GM12878 (cell line): ENCODE results near the gene SLC39A11. TPM values are rescaled to one million over a fixed set of nuclear protein-coding genes. Genes with fewer than 3 reads are reported as not detected.

Experiments used
- ATAC-seq: fragments of 200-7000 bp; cut with Tn5 transposase; 3 replicates; pipeline ENCODE4 v1.9.1; 2020; ENCODE audit warnings: mild to moderate bottlenecking, moderate library complexity
- BruUV-seq: library from RNA; stranded (reverse); fragments of 400-500 nt; replicated peaks from 2 replicates; lab custom pipeline; 2021; lab: Mats Ljungman, UMichigan
- CTCF ChIA-PET: fragments of 300-600 bp; sonication (Branson Sonifier 250); formaldehyde crosslinking; extraction: SDS; loops from one replicate; lab custom pipeline; 2021; ENCODE audit warnings: inconsistent platforms; lab: Yijun Ruan, JAX
- POLR2A ChIA-PET: fragments of 350-600 bp; formaldehyde crosslinking; extraction: SDS; loops from one replicate; lab custom pipeline; 2021; ENCODE audit warnings: inconsistent platforms; lab: Charles Lee
- RAD21 ChIA-PET: fragments of 300-600 bp; sonication (Branson Sonifier 250); formaldehyde crosslinking; loops from one replicate; lab custom pipeline; 2023; ENCODE audit warnings: antibody characterized with exemption; ENCODE audit not compliant: unreplicated experiment; lab: Charles Lee
- SMC1A ChIA-PET: fragments of 300-600 bp; sonication (Branson Sonifier 250); formaldehyde crosslinking; loops from one replicate; lab custom pipeline; 2023; ENCODE audit not compliant: unreplicated experiment, uncharacterized antibody; lab: Charles Lee
- DNase-seq: peaks from one replicate; pipeline ENCODE4 v3.0.0-alpha.2; 2011; ENCODE audit warnings: low read depth, low spot score
- FAIRE-seq: peaks from 3 replicates; lab custom pipeline; 2011; peaks lifted over from hg19 to GRCh38; lab: Jason Lieb, UNC
- H2AFZ ChIP-seq: 2 replicates; pipeline ENCODE4 v1.6.0; 2011; ENCODE audit warnings: low read depth, low read length, control low read depth; ENCODE audit not compliant: control insufficient read depth
- H3K27ac ChIP-seq: 2 replicates; pipeline ENCODE4 v1.5.1; 2011; ENCODE audit warnings: control low read depth; ENCODE audit not compliant: control insufficient read depth, insufficient read depth
- H3K27me3 ChIP-seq, 2 experiments: replicated peaks in 1 of 2; 2 replicates each; pipeline versions ENCODE4 v1.6.0 to v1.6.1; 2011; ENCODE audit warnings: low read length in 1 of 2; ENCODE audit not compliant: control insufficient read depth in 2 of 2, insufficient read depth in 2 of 2
- H3K36me3 ChIP-seq, 2 experiments: 2 replicates each; pipeline ENCODE4 v1.5.1; 2011; ENCODE audit warnings: low read length in 1 of 2; ENCODE audit not compliant: control insufficient read depth in 2 of 2, insufficient read depth in 2 of 2
- H3K4me1 ChIP-seq: 2 replicates; pipeline ENCODE4 v1.6.1; 2011; ENCODE audit warnings: mild to moderate bottlenecking, low read length, moderate library complexity, mixed read lengths; ENCODE audit not compliant: control insufficient read depth, insufficient read depth
- H3K4me2 ChIP-seq: 2 replicates; pipeline ENCODE4 v1.6.0; 2011; ENCODE audit warnings: control low read depth; ENCODE audit not compliant: control insufficient read depth, insufficient read depth
- H3K4me3 ChIP-seq: fragments of 200-600 bp; sonication (generic); 2 replicates; pipeline ENCODE4 v1.5.1; 2016
- H3K79me2 ChIP-seq: 2 replicates; pipeline ENCODE4 v1.6.0; 2011; ENCODE audit warnings: low read length; ENCODE audit not compliant: control insufficient read depth, insufficient read depth
- H3K9ac ChIP-seq: 2 replicates; pipeline ENCODE4 v1.8.0; 2011; ENCODE audit warnings: low read length, control low read depth, mixed read lengths; ENCODE audit not compliant: control insufficient read depth, insufficient read depth
- H3K9me3 ChIP-seq: replicated peaks from 3 replicates; pipeline ENCODE4 v1.5.1; 2011; ENCODE audit warnings: mild to moderate bottlenecking, low read length; ENCODE audit not compliant: control insufficient read depth, insufficient read depth
- H4K20me1 ChIP-seq: 2 replicates; pipeline ENCODE4 v1.6.0; 2011; ENCODE audit not compliant: control insufficient read depth, insufficient read depth
- POLR2A ChIP-seq: IDR thresholded peaks from 2 replicates; pipeline ENCODE4 v1.6.1; 2011; ENCODE audit warnings: low read depth, mild to moderate bottlenecking, low read length
- SMARCA5 ChIP-seq: fragments of 450-650 bp; IDR thresholded peaks from 2 replicates; pipeline ENCODE4 v1.6.1; 2017; ENCODE audit warnings: mild to moderate bottlenecking
- WGBS: methylation state at CpG from one replicate; pipeline ENCODE4 v1.1.6; 2016; ENCODE audit warnings: low lambda C conversion rate; ENCODE audit not compliant: insufficient replicate concordance, insufficient coverage; ENCODE audit errors: missing lambda C conversion rate; 5-methylcytosine and 5-hydroxymethylcytosine counted together
- in situ Hi-C: fragments of 300-500 bp; cut with MboI; formaldehyde crosslinking; loops from 9 replicates; pipeline ENCODE4 v1.14.3; 2018; ENCODE audit warnings: mixed read lengths
- intact Hi-C: fragments of 100-400 bp; cut with micrococcal nuclease; formaldehyde crosslinking; loops from one replicate; pipeline ENCODE4 v1.14.2; 2022; ENCODE audit not compliant: unreplicated experiment
- polyA plus RNA-seq, 11 experiments: library from polyadenylated mRNA; depleted of rRNA in 4 of 11; unstranded in 6 of 11; stranded (reverse) in 5 of 11; fragments of >200 nt; fragmentation: Nextera tagmentation in 4 of 11; fragmentation: Illumina TruSeq in 1 of 11; extraction: Ambion mirVana in 4 of 11; extraction: Trizol in 1 of 11; gene quantifications; 1 replicate in 1 of 11; 2 replicates in 10 of 11; pipeline versions ENCODE4 v1.2.1 to v1.2.3, GENCODE V29; 2011 to 2016; ENCODE audit warnings: inconsistent platforms in 2 of 11, missing spikeins in 2 of 11, low read depth in 1 of 11
- total RNA-seq, 4 experiments: library from RNA; depleted of rRNA in 3 of 4; stranded (reverse); fragments of >200 nt in 3 of 4; fragmentation: Illumina TruSeq in 1 of 4; extraction: Trizol in 1 of 4; gene quantifications; 2 replicates each; pipeline versions ENCODE4 v1.2.1 to v1.2.3, GENCODE V29; 2013 to 2021
- TF ChIP-seq, protein P1 (sequence below): IDR thresholded peaks from 2 replicates; pipeline ENCODE4 v1.6.1; 2011; ENCODE audit warnings: borderline replicate concordance, low read depth, mild to moderate bottlenecking, moderate library complexity, low read length; ENCODE audit not compliant: insufficient read depth, poor library complexity, severe bottlenecking
- TF ChIP-seq, protein P2 (sequence below): fragments of 450-650 bp; IDR thresholded peaks from 2 replicates; pipeline ENCODE4 v1.6.1; 2016; ENCODE audit warnings: mild to moderate bottlenecking

Gene SLC39A11
- total and polyA plus RNA-seq, 10 of the 15 experiments (the other 5 are each of a cell fraction or from before 2014, with no cell fraction given), result 8.6 to 23.8 (median 14.0) TPM

DNA sequence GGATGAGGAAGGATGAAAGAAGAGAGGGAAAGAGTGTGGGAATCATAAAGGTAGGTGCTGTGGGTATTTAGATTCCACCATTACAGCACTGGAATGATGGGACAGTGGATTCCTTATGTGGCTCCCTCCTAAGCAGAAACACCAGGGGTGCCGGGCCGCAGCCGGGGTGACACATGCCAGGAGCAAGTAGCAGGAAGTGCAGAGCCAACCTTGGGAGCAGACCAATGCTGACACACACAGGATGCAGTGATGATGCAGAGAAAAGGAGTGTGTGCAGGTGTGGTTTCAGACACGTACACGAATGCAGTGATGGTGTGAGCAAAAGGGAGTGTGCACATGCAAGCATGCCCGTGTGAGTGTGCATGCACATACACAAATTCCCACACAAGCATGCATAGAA is 338.0 kb downstream of the SLC39A11 start:
- CTCF ChIA-PET, result interaction anchor here (0.6 to 1.0 kb wide), 3 partner anchors 29 to 1418 kb away, joined by 3 read pairs; no protein-coding TSS in a partner anchor
- no peak overlapping the region for H3K4me3 ChIP-seq
- TF ChIP-seq POLR2A (no peak), SMARCA5 (no peak)
- TF ChIP-seq, protein P1, sequence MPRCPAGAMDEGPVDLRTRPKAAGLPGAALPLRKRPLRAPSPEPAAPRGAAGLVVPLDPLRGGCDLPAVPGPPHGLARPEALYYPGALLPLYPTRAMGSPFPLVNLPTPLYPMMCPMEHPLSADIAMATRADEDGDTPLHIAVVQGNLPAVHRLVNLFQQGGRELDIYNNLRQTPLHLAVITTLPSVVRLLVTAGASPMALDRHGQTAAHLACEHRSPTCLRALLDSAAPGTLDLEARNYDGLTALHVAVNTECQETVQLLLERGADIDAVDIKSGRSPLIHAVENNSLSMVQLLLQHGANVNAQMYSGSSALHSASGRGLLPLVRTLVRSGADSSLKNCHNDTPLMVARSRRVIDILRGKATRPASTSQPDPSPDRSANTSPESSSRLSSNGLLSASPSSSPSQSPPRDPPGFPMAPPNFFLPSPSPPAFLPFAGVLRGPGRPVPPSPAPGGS, result no peak
- TF ChIP-seq, protein P2, sequence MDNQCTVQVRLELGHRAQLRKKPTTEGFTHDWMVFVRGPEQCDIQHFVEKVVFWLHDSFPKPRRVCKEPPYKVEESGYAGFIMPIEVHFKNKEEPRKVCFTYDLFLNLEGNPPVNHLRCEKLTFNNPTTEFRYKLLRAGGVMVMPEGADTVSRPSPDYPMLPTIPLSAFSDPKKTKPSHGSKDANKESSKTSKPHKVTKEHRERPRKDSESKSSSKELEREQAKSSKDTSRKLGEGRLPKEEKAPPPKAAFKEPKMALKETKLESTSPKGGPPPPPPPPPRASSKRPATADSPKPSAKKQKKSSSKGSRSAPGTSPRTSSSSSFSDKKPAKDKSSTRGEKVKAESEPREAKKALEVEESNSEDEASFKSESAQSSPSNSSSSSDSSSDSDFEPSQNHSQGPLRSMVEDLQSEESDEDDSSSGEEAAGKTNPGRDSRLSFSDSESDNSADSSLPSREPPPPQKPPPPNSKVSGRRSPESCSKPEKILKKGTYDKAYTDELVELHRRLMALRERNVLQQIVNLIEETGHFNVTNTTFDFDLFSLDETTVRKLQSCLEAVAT, result no peak
- TF ChIP-seq, all 136 proteins: peak for 0
- no peaks in the 10 kb centered on the region for H3K36me3 ChIP-seq
- ATAC-seq (no peak), FAIRE-seq (no peak), DNase-seq (no peak)
- 99% methylated on average over 6 of the region's 6 CpGs for WGBS
- ChIA-PET POLR2A (no interaction called here), SMC1A (no interaction called here), RAD21 (no interaction called here)
- no peak overlapping the region for H3K4me2 ChIP-seq
- H3K4me1 ChIP-seq, result no peaks in the 10 kb centered on the region
- no peaks in the 10 kb centered on the region for H4K20me1 ChIP-seq
- intact Hi-C loops (no loop called here), in situ Hi-C loops (no loop called here)
- H3K27ac ChIP-seq, result no peak overlapping the region
- H3K79me2 ChIP-seq, result no peaks in the 10 kb centered on the region
- H3K27me3 ChIP-seq, result no peaks in the 10 kb centered on the region
- no peak overlapping the region for H3K9ac ChIP-seq
- no TSS peak for BruUV-seq
- no peak overlapping the region for H2AFZ ChIP-seq
- H3K9me3 ChIP-seq, result no peaks in the 10 kb centered on the region
